Endodermal cell (in vitro differentiated cells): Measurements from ENCODE around the gene ELFN1. TPM values are rescaled to one million over a fixed set of nuclear protein-coding genes. Genes with fewer than 3 reads are reported as not detected.

ENCODE experiments used
- DNase-seq: peaks from one replicate; pipeline ENCODE4 v3.0.0-alpha.2; 2017
- H3K27ac ChIP-seq: 2 replicates; pipeline ENCODE4 v1.5.1; 2013; ENCODE audit warnings: mild to moderate bottlenecking, low read depth, low read length, moderate library complexity
- H3K27me3 ChIP-seq: 2 replicates; pipeline ENCODE4 v1.6.1; 2013; ENCODE audit warnings: mild to moderate bottlenecking, low read length, moderate library complexity; ENCODE audit not compliant: insufficient read depth, control insufficient read depth, poor library complexity, severe bottlenecking
- H3K36me3 ChIP-seq: 2 replicates; pipeline ENCODE4 v1.7.0; 2013; ENCODE audit warnings: mild to moderate bottlenecking, low read length, moderate library complexity; ENCODE audit not compliant: control insufficient read depth, insufficient read depth
- H3K4me1 ChIP-seq: one replicate; pipeline ENCODE4 v1.7.0; 2013; ENCODE audit warnings: low read length; ENCODE audit not compliant: control insufficient read depth, insufficient read depth
- H3K4me3 ChIP-seq: 2 replicates; pipeline ENCODE4 v1.5.1; 2013; ENCODE audit warnings: mild to moderate bottlenecking, low read length, moderate library complexity
- H3K9ac ChIP-seq: 2 replicates; pipeline ENCODE4 v1.6.1; 2013; ENCODE audit warnings: mild to moderate bottlenecking, low read length, moderate library complexity; ENCODE audit not compliant: poor library complexity, severe bottlenecking; ENCODE audit errors: extremely low read depth
- H3K9me3 ChIP-seq: 2 replicates; pipeline ENCODE4 v1.6.1; 2013; ENCODE audit warnings: mild to moderate bottlenecking, low read length, moderate library complexity; ENCODE audit not compliant: control insufficient read depth
- H3K27ac Mint-ChIP-seq: 2 replicates; pipeline ENCODE4 v1.8.0; 2020; ENCODE audit warnings: mixed read lengths
- H3K27me3 Mint-ChIP-seq: 2 replicates; pipeline ENCODE4 v1.8.0; 2021; ENCODE audit warnings: mild to moderate bottlenecking, mixed read lengths; ENCODE audit not compliant: insufficient read depth
- H3K36me3 Mint-ChIP-seq: 2 replicates; pipeline ENCODE4 v1.8.0; 2020; ENCODE audit warnings: low read depth, mixed read lengths
- H3K4me1 Mint-ChIP-seq: 2 replicates; pipeline ENCODE4 v1.8.0; 2020; ENCODE audit warnings: mixed read lengths
- H3K4me3 Mint-ChIP-seq: 2 replicates; pipeline ENCODE4 v1.8.0; 2020; ENCODE audit warnings: mild to moderate bottlenecking, moderate library complexity, mixed read lengths
- H3K9me3 Mint-ChIP-seq: 2 replicates; pipeline ENCODE4 v1.8.0; 2020; ENCODE audit warnings: mild to moderate bottlenecking, mixed read lengths
- WGBS, 2 experiments: methylation state at CpG; one replicate each; pipeline versions ENCODE4 v1.1.5 to v1.1.7; 2013; ENCODE audit warnings: missing lambda C conversion rate in 2 of 2, mixed read lengths in 1 of 2; ENCODE audit not compliant: insufficient coverage in 1 of 2, insufficient read length in 1 of 2; 5-methylcytosine and 5-hydroxymethylcytosine counted together
- total RNA-seq, 2 donors: library from RNA; stranded (reverse); fragmentation: NEBNext Ultra II Directional in 1 of 2; extraction: Animal tissue kit (Norgen Biotek cat#: 25700) in 1 of 2; gene quantifications; 2 replicates in 1 of 2; 3 replicates in 1 of 2; pipeline ENCODE4 v1.2.1, GENCODE V29; 2021
- TF ChIP-seq, protein P1 (sequence below): fragments of 200-600 bp; sonication (generic); conservative IDR thresholded peaks from 2 replicates; pipeline ENCODE4 v1.5.0; 2021; ENCODE audit warnings: antibody characterized with exemption, mild to moderate bottlenecking

The ELFN1 gene
- total RNA-seq, 2 donors from 2014 or later = 2.1 to 5.0 TPM

GRCh38 chr7:1702652-1703051 lies 32.6 kb downstream of the ELFN1 start:
- Mint-ChIP-seq H3K4me1 (peaks cover 3% of the 10 kb centered on the region), H3K27me3 (peaks cover 25% of the 10 kb centered on the region), H3K27ac (no peak overlapping the region), H3K4me3 (no peak overlapping the region), H3K9me3 (peaks cover 31% of the 10 kb centered on the region), H3K36me3 (peaks cover 6% of the 10 kb centered on the region)
- TF ChIP-seq, protein P1, sequence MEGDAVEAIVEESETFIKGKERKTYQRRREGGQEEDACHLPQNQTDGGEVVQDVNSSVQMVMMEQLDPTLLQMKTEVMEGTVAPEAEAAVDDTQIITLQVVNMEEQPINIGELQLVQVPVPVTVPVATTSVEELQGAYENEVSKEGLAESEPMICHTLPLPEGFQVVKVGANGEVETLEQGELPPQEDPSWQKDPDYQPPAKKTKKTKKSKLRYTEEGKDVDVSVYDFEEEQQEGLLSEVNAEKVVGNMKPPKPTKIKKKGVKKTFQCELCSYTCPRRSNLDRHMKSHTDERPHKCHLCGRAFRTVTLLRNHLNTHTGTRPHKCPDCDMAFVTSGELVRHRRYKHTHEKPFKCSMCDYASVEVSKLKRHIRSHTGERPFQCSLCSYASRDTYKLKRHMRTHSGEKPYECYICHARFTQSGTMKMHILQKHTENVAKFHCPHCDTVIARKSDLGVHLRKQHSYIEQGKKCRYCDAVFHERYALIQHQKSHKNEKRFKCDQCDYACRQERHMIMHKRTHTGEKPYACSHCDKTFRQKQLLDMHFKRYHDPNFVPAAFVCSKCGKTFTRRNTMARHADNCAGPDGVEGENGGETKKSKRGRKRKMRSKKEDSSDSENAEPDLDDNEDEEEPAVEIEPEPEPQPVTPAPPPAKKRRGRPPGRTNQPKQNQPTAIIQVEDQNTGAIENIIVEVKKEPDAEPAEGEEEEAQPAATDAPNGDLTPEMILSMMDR = no peak
- Histone ChIP-seq H3K9ac (no peak overlapping the region), H3K27ac (no peak overlapping the region), H3K27me3 (no peaks in the 10 kb centered on the region), H3K36me3 (no peaks in the 10 kb centered on the region), H3K4me3 (no peak overlapping the region), H3K9me3 (peaks cover 13% of the 10 kb centered on the region), H3K4me1 (no peaks in the 10 kb centered on the region)
- WGBS, 2 experiments = 94 to 100% methylated on average over 4 of the region's 4 CpGs
- DNase-seq = no peak

- Mint-ChIP-seq H3K27me3 (peaks cover 25% of the 10 kb centered on the region), H3K4me1 (peaks cover 2% of the 10 kb centered on the region), H3K27ac (no peak overlapping the region), H3K36me3 (peaks cover 6% of the 10 kb centered on the region), H3K9me3 (peaks cover 31% of the 10 kb centered on the region), H3K4me3 (no peak overlapping the region)
- no peak overlapping the region for H3K27ac ChIP-seq
- H3K36me3 ChIP-seq = no peaks in the 10 kb centered on the region
- TF ChIP-seq, protein P1 = no peak
- peak; percentile 72 for DNase-seq
- WGBS, 2 experiments = 22 to 32% methylated on average over 3 to 8 of the region's 8 CpGs
- H3K9ac ChIP-seq = no peak overlapping the region
- no peaks in the 10 kb centered on the region for H3K4me1 ChIP-seq
- no peaks in the 10 kb centered on the region for H3K27me3 ChIP-seq
- no peak overlapping the region for H3K4me3 ChIP-seq
- H3K9me3 ChIP-seq = peaks cover 13% of the 10 kb centered on the region
Observed at GRCh38 chr7:1703441-1703840, 33.4 kb downstream of the ELFN1 start.

- Histone ChIP-seq H3K4me3 (no peak overlapping the region), H3K27ac (no peak overlapping the region), H3K9ac (no peak overlapping the region), H3K36me3 (no peaks in the 10 kb centered on the region), H3K9me3 (peaks cover 14% of the 10 kb centered on the region), H3K4me1 (no peaks in the 10 kb centered on the region), H3K27me3 (no peaks in the 10 kb centered on the region)
- H3K4me1 Mint-ChIP-seq = peaks cover 2% of the 10 kb centered on the region
- 78 to 86% methylated on average over 11 to 20 of the region's 20 CpGs for WGBS, 2 experiments
- H3K36me3 Mint-ChIP-seq = peaks cover 11% of the 10 kb centered on the region
- TF ChIP-seq, protein P1 = no peak
- no peak overlapping the region for H3K4me3 Mint-ChIP-seq
- H3K9me3 Mint-ChIP-seq = peaks cover 30% of the 10 kb centered on the region
- peak; percentile 29 for DNase-seq
- H3K27ac Mint-ChIP-seq = no peak overlapping the region
- peaks cover 25% of the 10 kb centered on the region for H3K27me3 Mint-ChIP-seq
Observed at GRCh38 chr7:1703871-1704810, 34.1 kb downstream of the ELFN1 start.
